A673 (cell line): ENCODE data around the gene DUOXA2. TPM values are rescaled to one million over a fixed set of nuclear protein-coding genes. Genes with fewer than 3 reads are reported as not detected.

Experiments used
- BruUV-seq: library from RNA; stranded (reverse); fragments of 400-500 nt; replicated peaks from 2 replicates; lab custom pipeline; 2021; lab: Mats Ljungman, UMichigan
- CTCF ChIA-PET: fragments of 300-600 bp; sonication (Branson Sonifier 250); formaldehyde crosslinking; loops from one replicate; lab custom pipeline; 2022; ENCODE audit warnings: antibody characterized with exemption; lab: Charles Lee
- POLR2A ChIA-PET: fragments of 300-600 bp; sonication (Branson Sonifier 250); formaldehyde crosslinking; loops from one replicate; lab custom pipeline; 2022; ENCODE audit warnings: antibody characterized with exemption; ENCODE audit not compliant: low non-redundant PET; lab: Charles Lee
- DNase-seq: peaks from one replicate; pipeline ENCODE4 v3.0.0-alpha.2; 2015; ENCODE audit warnings: low spot score
- H3K27ac ChIP-seq: fragments of 200-600 bp; sonication (generic); 2 replicates; pipeline ENCODE4 v1.5.1; 2016; ENCODE audit warnings: mixed run types, low read depth, mild to moderate bottlenecking, mixed read lengths, antibody characterized with exemption, low read length; ENCODE audit not compliant: poor library complexity, severe bottlenecking
- H3K27me3 ChIP-seq: fragments of 200-600 bp; sonication (generic); replicated peaks from 2 replicates; pipeline ENCODE4 v1.6.1; 2017; ENCODE audit warnings: mixed run types, low read depth, mild to moderate bottlenecking, mixed read lengths, antibody characterized with exemption, low read length; ENCODE audit not compliant: insufficient read depth, poor library complexity
- H3K36me3 ChIP-seq: fragments of 200-600 bp; sonication (generic); 2 replicates; pipeline ENCODE4 v1.6.1; 2016; ENCODE audit warnings: mixed run types, mild to moderate bottlenecking, mixed read lengths, antibody characterized with exemption, low read length; ENCODE audit not compliant: insufficient read depth, poor library complexity, severe bottlenecking
- H3K4me1 ChIP-seq: fragments of 200-600 bp; sonication (generic); 2 replicates; pipeline ENCODE4 v1.6.1; 2017; ENCODE audit warnings: mixed run types, mild to moderate bottlenecking, mixed read lengths, antibody characterized with exemption, low read length; ENCODE audit not compliant: insufficient read depth, poor library complexity, severe bottlenecking
- H3K4me3 ChIP-seq: fragments of 200-600 bp; sonication (generic); 2 replicates; pipeline ENCODE4 v1.5.1; 2016; ENCODE audit warnings: low read depth, mixed run types, mild to moderate bottlenecking, mixed read lengths, low read length; ENCODE audit not compliant: poor library complexity, severe bottlenecking
- H3K9me3 ChIP-seq: fragments of 200-600 bp; sonication (generic); 2 replicates; pipeline ENCODE4 v1.6.1; 2016; ENCODE audit warnings: mixed run types, low read depth, mild to moderate bottlenecking, mixed read lengths, antibody characterized with exemption, low read length; ENCODE audit not compliant: poor library complexity, severe bottlenecking
- CTCF ChIP-seq: fragments of 300-800, 200-600 bp; sonication (generic); conservative IDR thresholded peaks from 2 replicates; pipeline ENCODE4 v1.5.1; 2017; ENCODE audit warnings: low read depth, mild to moderate bottlenecking, antibody characterized with exemption, low read length, moderate library complexity, mixed read lengths
- EZH2 ChIP-seq: fragments of 200-600 bp; sonication (generic); IDR thresholded peaks from 2 replicates; pipeline ENCODE4 v1.6.1; 2017; ENCODE audit warnings: borderline replicate concordance, low read depth, mild to moderate bottlenecking, mixed read lengths, antibody characterized with exemption, low read length; ENCODE audit not compliant: poor library complexity, severe bottlenecking
- intact Hi-C: fragments of 100-400 bp; cut with micrococcal nuclease; formaldehyde crosslinking; loops from one replicate; pipeline ENCODE4 v1.10.0; 2022; ENCODE audit not compliant: unreplicated experiment
- total RNA-seq: library from RNA; stranded (reverse); gene quantifications from 2 replicates; pipeline ENCODE4 v1.2.3, GENCODE V29; 2021

DUOXA2 gene
- total RNA-seq, 1 experiment from 2014 or later = not detected

- ChIA-PET POLR2A (no interaction called here), CTCF (no interaction called here)
- intact Hi-C loops = loop anchor here (5.0 to 10.0 kb wide), 2 partner anchors 144 to 532 kb away; no protein-coding TSS in a partner anchor
- no TSS peak for BruUV-seq
- Histone ChIP-seq H3K4me3 (no peak overlapping the region), H3K36me3 (no peaks in the 10 kb centered on the region), H3K4me1 (peaks cover 12% of the 10 kb centered on the region), H3K9me3 (no peaks in the 10 kb centered on the region), H3K27me3 (peaks cover 33% of the 10 kb centered on the region), H3K27ac (no peak overlapping the region)
- no peak for TF ChIP-seq CTCF
- TF ChIP-seq EZH2 = no peak
- DNase-seq = no peak
These were observed 2.6 kb downstream of the DUOXA2 start for GRCh38 chr15:45116482-45117307.

GRCh38 chr15:45117308-45118130 lies 3.4 kb downstream of the DUOXA2 start:
- no peak for TF ChIP-seq EZH2
- H3K36me3 ChIP-seq = no peaks in the 10 kb centered on the region
- H3K27ac ChIP-seq = no peak overlapping the region
- no peaks in the 10 kb centered on the region for H3K9me3 ChIP-seq
- H3K27me3 ChIP-seq = peaks cover 25% of the 10 kb centered on the region
- CTCF ChIA-PET = interaction anchor here (0.7 to 1.4 kb wide), 15 partner anchors 8 to 538 kb away, joined by 3 to 10 read pairs (median 4); partner anchors contain the start of genes DUOX1, DUOXA1, SORD and TRIM69
- no peak overlapping the region for H3K4me3 ChIP-seq
- POLR2A ChIA-PET = interaction anchor here (0.8 kb wide), 1 partner anchor 29 kb away, joined by 5 read pairs; no protein-coding TSS in a partner anchor
- H3K4me1 ChIP-seq = peaks cover 12% of the 10 kb centered on the region
- BruUV-seq = no TSS peak
- DNase-seq = no peak
- intact Hi-C loops = loop anchor here (5.0 to 10.0 kb wide), 2 partner anchors 145 to 533 kb away; no protein-coding TSS in a partner anchor

- no TSS peak for BruUV-seq
- Histone ChIP-seq H3K27ac (no peak overlapping the region), H3K9me3 (no peaks in the 10 kb centered on the region), H3K4me1 (peaks cover 10% of the 10 kb centered on the region), H3K36me3 (no peaks in the 10 kb centered on the region), H3K4me3 (no peak overlapping the region), H3K27me3 (peaks cover 19% of the 10 kb centered on the region)
- POLR2A ChIA-PET = interaction anchor here (0.8 kb wide), 1 partner anchor 30 kb away, joined by 5 read pairs; no protein-coding TSS in a partner anchor
- peak; percentile 96 for DNase-seq
- CTCF ChIA-PET = interaction anchor here (0.5 to 1.4 kb wide), 20 partner anchors 9 to 546 kb away, joined by 3 to 10 read pairs (median 4); partner anchors contain the start of genes DUOX1, DUOXA1, SORD and TRIM69
- TF ChIP-seq CTCF = peak; percentile 100
- no peak for TF ChIP-seq EZH2
- intact Hi-C loops = loop anchor here (5.0 to 10.0 kb wide), 2 partner anchors 146 to 533 kb away; no protein-coding TSS in a partner anchor
These were observed 4.0 kb downstream of the DUOXA2 start for GRCh38 chr15:45118131-45118588.
